CD4-positive, alpha-beta T cell treated with Interleukin-17A for 4 hours (primary cell): ENCODE data around the gene BTG2.
A peak's percentile ranks its signal among the peaks of the same experiment; 100 is the strongest.
"Not testable (repeated sequence)": the region's sequence is repeated elsewhere in the genome, so short reads cannot be mapped to it uniquely, and the experiment has no call there.

Experiments used
- DNase-seq: peaks from one replicate; pipeline ENCODE4 v3.0.0-alpha.2; 2020; ENCODE audit warnings: mixed read lengths

The BTG2 gene, protein sequence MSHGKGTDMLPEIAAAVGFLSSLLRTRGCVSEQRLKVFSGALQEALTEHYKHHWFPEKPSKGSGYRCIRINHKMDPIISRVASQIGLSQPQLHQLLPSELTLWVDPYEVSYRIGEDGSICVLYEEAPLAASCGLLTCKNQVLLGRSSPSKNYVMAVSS

GRCh38 chr1:203304919-203305808, at the start of gene BTG2:
BTG2 (plus strand) TSS chr1:203305519; CDS start chr1:203305607, 88 bp downstream.
- DNase-seq, result peak; percentile 94

GRCh38 chr1:203256636-203257035, 48.7 kb upstream of the BTG2 start:
- DNase-seq, result not testable (repeated sequence)

GRCh38 chr1:203263496-203263895, 41.8 kb upstream of the BTG2 start:
- no peak for DNase-seq

GRCh38 chr1:203264052-203264501, 41.2 kb upstream of the BTG2 start:
- no peak for DNase-seq

DNA sequence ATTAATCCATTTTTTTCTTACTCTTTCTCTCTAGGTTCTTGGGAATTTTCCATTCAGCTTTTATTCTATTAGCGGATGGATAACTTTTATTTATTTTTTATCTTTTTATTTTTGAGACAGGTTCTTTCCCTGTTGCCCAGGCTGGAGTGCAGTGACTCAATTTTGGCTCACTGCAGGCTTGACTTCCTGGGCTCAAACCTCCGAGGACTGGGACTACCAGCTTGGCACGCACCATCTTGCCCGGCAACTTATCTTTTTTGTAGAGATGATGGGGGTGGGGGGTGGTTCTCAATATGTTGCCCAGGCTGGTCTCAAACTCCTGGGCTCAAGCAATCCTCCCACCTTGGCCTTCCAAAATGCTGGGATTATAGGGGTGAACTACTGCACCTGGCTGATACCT, 39.8 kb upstream of the BTG2 start:
- DNase-seq, result no peak

GRCh38 chr1:203266140-203266539, 39.2 kb upstream of the BTG2 start:
- DNase-seq, result not testable (repeated sequence)

DNA sequence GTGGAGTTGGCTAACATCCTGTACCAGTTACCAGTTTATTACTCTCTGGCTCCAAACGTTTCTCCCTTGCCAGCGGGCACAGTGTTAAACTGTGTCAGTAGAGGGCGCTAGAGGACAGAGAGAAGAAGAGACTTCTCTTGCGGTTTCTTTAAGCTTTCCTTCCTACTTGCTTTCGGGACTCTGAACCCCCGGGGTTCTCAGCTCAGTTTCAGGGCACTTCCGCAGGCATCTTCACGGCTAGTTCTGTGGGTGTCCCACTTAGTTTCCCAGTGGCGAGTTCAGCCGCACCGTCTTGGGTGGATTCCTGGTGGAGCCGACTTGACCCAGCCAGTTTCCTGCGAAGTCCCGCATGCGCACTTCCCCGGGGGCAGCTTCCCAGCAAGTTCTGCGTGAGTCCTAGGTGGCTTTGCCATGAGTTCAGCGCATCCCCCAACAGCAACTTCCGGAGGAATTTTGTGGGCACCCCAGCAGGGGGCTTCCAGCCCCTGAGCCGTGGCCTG, 37.9 kb upstream of the BTG2 start:
- DNase-seq, result peak; percentile 81

- DNase-seq, result no peak
Observed at GRCh38 chr1:203267912-203268311, 37.4 kb upstream of the BTG2 start.

GRCh38 chr1:203268901-203269653, 36.2 kb upstream of the BTG2 start:
- DNase-seq, result peak; percentile 62

DNA sequence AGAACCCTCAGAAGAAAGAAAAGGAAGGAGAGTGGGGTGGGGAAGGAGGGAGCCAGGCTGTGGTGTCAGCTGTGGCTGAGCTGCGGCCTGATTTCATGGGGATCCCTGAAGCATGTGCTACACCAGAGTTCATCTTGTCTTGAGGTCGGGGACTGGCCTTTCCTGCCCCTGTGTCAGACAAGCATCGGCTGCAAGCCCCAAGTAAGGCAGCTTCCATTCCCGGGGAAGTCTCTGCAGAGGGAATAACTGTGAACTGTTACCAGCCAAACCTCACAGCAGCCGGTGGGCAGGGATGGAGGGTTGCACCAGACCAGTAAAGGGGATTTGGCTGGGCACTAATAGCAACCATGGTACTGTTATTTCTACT, 35.7 kb upstream of the BTG2 start:
- DNase-seq, result no peak

- DNase-seq, result no peak
Observed at GRCh38 chr1:203270448-203270847, 34.9 kb upstream of the BTG2 start.

GRCh38 chr1:203271018-203271743, 34.1 kb upstream of the BTG2 start:
- peak; percentile 82 for DNase-seq

- no peak for DNase-seq
Observed at GRCh38 chr1:203271962-203272632, 33.2 kb upstream of the BTG2 start.

- DNase-seq, result no peak
Observed at GRCh38 chr1:203272633-203273205, 32.6 kb upstream of the BTG2 start.

DNA sequence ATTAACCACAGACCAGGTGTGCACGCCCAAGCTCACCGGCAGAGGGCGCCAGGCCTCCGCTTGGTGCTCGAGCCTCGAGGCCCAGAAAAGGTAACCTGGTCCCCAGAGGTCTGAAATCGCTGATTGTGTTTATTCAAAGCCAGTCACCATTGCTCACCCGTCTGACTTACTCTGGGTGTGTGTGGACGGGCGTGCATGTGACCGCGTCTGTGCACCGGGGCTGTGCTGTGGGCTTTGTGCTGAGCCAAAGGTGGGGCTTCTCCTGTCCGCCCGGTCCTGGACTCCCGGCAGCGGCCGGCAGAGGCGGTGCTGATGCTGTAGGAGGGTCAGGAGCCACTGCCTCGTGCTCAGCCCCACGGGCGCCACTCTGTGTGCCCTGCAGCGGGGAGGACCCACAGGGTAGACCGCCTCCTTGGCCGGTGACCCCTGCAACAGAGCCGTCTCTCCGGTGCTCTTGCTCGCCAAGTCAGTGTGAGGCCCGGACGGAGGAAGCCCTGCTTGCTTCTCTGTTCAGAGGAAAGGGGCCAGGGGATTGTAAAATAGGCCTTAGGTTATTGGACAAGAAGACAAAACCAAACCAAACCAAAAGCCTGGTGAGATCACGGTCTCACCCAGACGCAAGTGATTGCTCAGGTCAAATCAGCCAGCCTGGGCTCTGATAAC, 32.0 kb upstream of the BTG2 start:
- peak; percentile 97 for DNase-seq

- DNase-seq, result peak; percentile 50
Observed at GRCh38 chr1:203273869-203274602, 31.3 kb upstream of the BTG2 start.

GRCh38 chr1:203274603-203275381, 30.5 kb upstream of the BTG2 start:
- no peak for DNase-seq

GRCh38 chr1:203275656-203276272, 29.6 kb upstream of the BTG2 start:
- no peak for DNase-seq

GRCh38 chr1:203276408-203276807, 28.9 kb upstream of the BTG2 start:
- DNase-seq, result no peak
